Esophagus squamous epithelium (tissue), 4 donors: Measurements from ENCODE around the gene STK40.

Experiments used
- CTCF ChIP-seq, 6 experiments: fragments of 450-650 bp in 4 of 6; fragments of 200-600 bp in 2 of 6; sonication (generic) in 2 of 6; IDR thresholded peaks; one replicate each; pipeline ENCODE4 v1.5.1; 2016 to 2019; ENCODE audit warnings: antibody characterized with exemption in 6 of 6, mild to moderate bottlenecking in 4 of 6, moderate library complexity in 4 of 6
- POLR2A ChIP-seq, 4 donors: fragments of 450-650 bp; IDR thresholded peaks; one replicate each; pipeline ENCODE4 v1.6.1; 2017; ENCODE audit warnings: antibody characterized with exemption in 4 of 4, mild to moderate bottlenecking in 4 of 4, moderate library complexity in 3 of 4

GRCh38 chr1:36339215-36339614 lies 46.5 kb downstream of the STK40 start:
- no peak for TF ChIP-seq CTCF (IDR thresholded peaks at IDR 0.05)
- TF ChIP-seq POLR2A (IDR thresholded peaks at IDR 0.05): no peak
